GM12878 (cell line): ENCODE results near the gene SPG21. TPM values are rescaled to one million over a fixed set of nuclear protein-coding genes. Genes with fewer than 3 reads are reported as not detected.

Source experiments
- ATAC-seq: fragments of 200-7000 bp; cut with Tn5 transposase; 3 replicates; pipeline ENCODE4 v1.9.1; 2020; ENCODE audit warnings: mild to moderate bottlenecking, moderate library complexity
- BruUV-seq: library from RNA; stranded (reverse); fragments of 400-500 nt; replicated peaks from 2 replicates; lab custom pipeline; 2021; lab: Mats Ljungman, UMichigan
- CTCF ChIA-PET: fragments of 300-600 bp; sonication (Branson Sonifier 250); formaldehyde crosslinking; extraction: SDS; loops from one replicate; lab custom pipeline; 2021; ENCODE audit warnings: inconsistent platforms; lab: Yijun Ruan, JAX
- POLR2A ChIA-PET: fragments of 350-600 bp; formaldehyde crosslinking; extraction: SDS; loops from one replicate; lab custom pipeline; 2021; ENCODE audit warnings: inconsistent platforms; lab: Charles Lee
- RAD21 ChIA-PET: fragments of 300-600 bp; sonication (Branson Sonifier 250); formaldehyde crosslinking; loops from one replicate; lab custom pipeline; 2023; ENCODE audit warnings: antibody characterized with exemption; ENCODE audit not compliant: unreplicated experiment; lab: Charles Lee
- SMC1A ChIA-PET: fragments of 300-600 bp; sonication (Branson Sonifier 250); formaldehyde crosslinking; loops from one replicate; lab custom pipeline; 2023; ENCODE audit not compliant: unreplicated experiment, uncharacterized antibody; lab: Charles Lee
- DNase-seq: peaks from one replicate; pipeline ENCODE4 v3.0.0-alpha.2; 2011; ENCODE audit warnings: low read depth, low spot score
- FAIRE-seq: peaks from 3 replicates; lab custom pipeline; 2011; peaks lifted over from hg19 to GRCh38; lab: Jason Lieb, UNC
- H2AFZ ChIP-seq: 2 replicates; pipeline ENCODE4 v1.6.0; 2011; ENCODE audit warnings: low read depth, low read length, control low read depth; ENCODE audit not compliant: control insufficient read depth
- H3K27ac ChIP-seq: 2 replicates; pipeline ENCODE4 v1.5.1; 2011; ENCODE audit warnings: control low read depth; ENCODE audit not compliant: control insufficient read depth, insufficient read depth
- H3K27me3 ChIP-seq, 2 experiments: replicated peaks in 1 of 2; 2 replicates each; pipeline versions ENCODE4 v1.6.0 to v1.6.1; 2011; ENCODE audit warnings: low read length in 1 of 2; ENCODE audit not compliant: control insufficient read depth in 2 of 2, insufficient read depth in 2 of 2
- H3K36me3 ChIP-seq, 2 experiments: 2 replicates each; pipeline ENCODE4 v1.5.1; 2011; ENCODE audit warnings: low read length in 1 of 2; ENCODE audit not compliant: control insufficient read depth in 2 of 2, insufficient read depth in 2 of 2
- H3K4me1 ChIP-seq: 2 replicates; pipeline ENCODE4 v1.6.1; 2011; ENCODE audit warnings: mild to moderate bottlenecking, low read length, moderate library complexity, mixed read lengths; ENCODE audit not compliant: control insufficient read depth, insufficient read depth
- H3K4me2 ChIP-seq: 2 replicates; pipeline ENCODE4 v1.6.0; 2011; ENCODE audit warnings: control low read depth; ENCODE audit not compliant: control insufficient read depth, insufficient read depth
- H3K4me3 ChIP-seq: fragments of 200-600 bp; sonication (generic); 2 replicates; pipeline ENCODE4 v1.5.1; 2016
- H3K79me2 ChIP-seq: 2 replicates; pipeline ENCODE4 v1.6.0; 2011; ENCODE audit warnings: low read length; ENCODE audit not compliant: control insufficient read depth, insufficient read depth
- H3K9ac ChIP-seq: 2 replicates; pipeline ENCODE4 v1.8.0; 2011; ENCODE audit warnings: low read length, control low read depth, mixed read lengths; ENCODE audit not compliant: control insufficient read depth, insufficient read depth
- H3K9me3 ChIP-seq: replicated peaks from 3 replicates; pipeline ENCODE4 v1.5.1; 2011; ENCODE audit warnings: mild to moderate bottlenecking, low read length; ENCODE audit not compliant: control insufficient read depth, insufficient read depth
- H4K20me1 ChIP-seq: 2 replicates; pipeline ENCODE4 v1.6.0; 2011; ENCODE audit not compliant: control insufficient read depth, insufficient read depth
- ATF7 ChIP-seq: fragments of 450-650 bp; IDR thresholded peaks from 2 replicates; pipeline ENCODE4 v1.6.1; 2016; ENCODE audit warnings: low read depth, mild to moderate bottlenecking
- BMI1 ChIP-seq: fragments of 450-650 bp; IDR thresholded peaks from 2 replicates; pipeline ENCODE4 v1.6.1; 2016; ENCODE audit warnings: mild to moderate bottlenecking, moderate library complexity, borderline replicate concordance
- CHD2 ChIP-seq: IDR thresholded peaks from 2 replicates; pipeline ENCODE4 v1.6.1; 2011; ENCODE audit warnings: low read depth, low read length, improper control_type of control experiment, borderline replicate concordance
- CHD4 ChIP-seq: fragments of 200-600 bp; sonication (generic); IDR thresholded peaks from 2 replicates; pipeline ENCODE4 v1.6.1; 2016; ENCODE audit warnings: mild to moderate bottlenecking
- ELK1 ChIP-seq: IDR thresholded peaks from 2 replicates; pipeline ENCODE4 v1.6.1; 2012; ENCODE audit warnings: low read depth, low read length, improper control_type of control experiment
- ETV6 ChIP-seq, 2 experiments: fragments of 450-650 bp in 1 of 2; IDR thresholded peaks in 1 of 2; conservative IDR thresholded peaks in 1 of 2; 2 replicates each; pipeline ENCODE4 v1.6.1; 2014; ENCODE audit warnings: antibody characterized with exemption in 1 of 2, borderline replicate concordance in 1 of 2, low read depth in 1 of 2, mild to moderate bottlenecking in 1 of 2, moderate library complexity in 1 of 2
- HCFC1 ChIP-seq: fragments of 150-350 bp; IDR thresholded peaks from 2 replicates; pipeline ENCODE4 v1.6.1; 2014; ENCODE audit warnings: low read length
- IRF4 ChIP-seq: IDR thresholded peaks from 2 replicates; pipeline ENCODE4 v1.6.1; 2011; ENCODE audit warnings: low read depth, low read length
- MYB ChIP-seq: fragments of 150-350 bp; IDR thresholded peaks from 2 replicates; pipeline ENCODE4 v1.6.1; 2014; ENCODE audit warnings: mild to moderate bottlenecking, low read depth, low read length, borderline replicate concordance
- MYC ChIP-seq: IDR thresholded peaks from 2 replicates; pipeline ENCODE4 v1.6.1; 2011; ENCODE audit warnings: mild to moderate bottlenecking, low read length, moderate library complexity, inconsistent platforms; ENCODE audit not compliant: insufficient read depth, insufficient replicate concordance, insufficient read length, severe bottlenecking
- NFIC ChIP-seq: IDR thresholded peaks from 2 replicates; pipeline ENCODE4 v1.6.1; 2012; ENCODE audit warnings: low read depth, mild to moderate bottlenecking, inconsistent platforms, low read length, moderate library complexity
- NFYB ChIP-seq: IDR thresholded peaks from 2 replicates; pipeline ENCODE4 v1.6.1; 2011; ENCODE audit warnings: low read depth, mild to moderate bottlenecking, low read length, improper control_type of control experiment, moderate library complexity; ENCODE audit not compliant: insufficient read depth
- NRF1 ChIP-seq: conservative IDR thresholded peaks from 2 replicates; pipeline ENCODE4 v1.6.1; 2011; ENCODE audit warnings: mild to moderate bottlenecking, low read depth, low read length, improper control_type of control experiment
- PAX8 ChIP-seq: fragments of 450-650 bp; IDR thresholded peaks from 2 replicates; pipeline ENCODE4 v1.6.1; 2017; ENCODE audit warnings: mild to moderate bottlenecking, moderate library complexity
- POLR2AphosphoS2 ChIP-seq: IDR thresholded peaks from 2 replicates; pipeline ENCODE4 v1.6.1; 2011; ENCODE audit warnings: low read depth, mild to moderate bottlenecking, low read length, improper control_type of control experiment, moderate library complexity
- POLR2AphosphoS5 ChIP-seq: IDR thresholded peaks from 2 replicates; pipeline ENCODE4 v1.6.1; 2011; ENCODE audit warnings: mild to moderate bottlenecking, low read length, inconsistent platforms
- RUNX3 ChIP-seq: IDR thresholded peaks from 2 replicates; pipeline ENCODE4 v1.6.1; 2012; ENCODE audit warnings: low read length, inconsistent platforms
- WGBS: methylation state at CpG from one replicate; pipeline ENCODE4 v1.1.6; 2016; ENCODE audit warnings: low lambda C conversion rate; ENCODE audit not compliant: insufficient replicate concordance, insufficient coverage; ENCODE audit errors: missing lambda C conversion rate; 5-methylcytosine and 5-hydroxymethylcytosine counted together
- in situ Hi-C: fragments of 300-500 bp; cut with MboI; formaldehyde crosslinking; loops from 9 replicates; pipeline ENCODE4 v1.14.3; 2018; ENCODE audit warnings: mixed read lengths
- intact Hi-C: fragments of 100-400 bp; cut with micrococcal nuclease; formaldehyde crosslinking; loops from one replicate; pipeline ENCODE4 v1.14.2; 2022; ENCODE audit not compliant: unreplicated experiment
- polyA plus RNA-seq, 11 experiments: library from polyadenylated mRNA; depleted of rRNA in 4 of 11; unstranded in 6 of 11; stranded (reverse) in 5 of 11; fragments of >200 nt; fragmentation: Nextera tagmentation in 4 of 11; fragmentation: Illumina TruSeq in 1 of 11; extraction: Ambion mirVana in 4 of 11; extraction: Trizol in 1 of 11; gene quantifications; 1 replicate in 1 of 11; 2 replicates in 10 of 11; pipeline versions ENCODE4 v1.2.1 to v1.2.3, GENCODE V29; 2011 to 2016; ENCODE audit warnings: inconsistent platforms in 2 of 11, missing spikeins in 2 of 11, low read depth in 1 of 11
- total RNA-seq, 4 experiments: library from RNA; depleted of rRNA in 3 of 4; stranded (reverse); fragments of >200 nt in 3 of 4; fragmentation: Illumina TruSeq in 1 of 4; extraction: Trizol in 1 of 4; gene quantifications; 2 replicates each; pipeline versions ENCODE4 v1.2.1 to v1.2.3, GENCODE V29; 2013 to 2021
- TF ChIP-seq, protein P1 (sequence below): IDR thresholded peaks from 2 replicates; pipeline ENCODE4 v1.6.1; 2012; ENCODE audit warnings: low read length, inconsistent platforms

Gene SPG21
- total and polyA plus RNA-seq, 10 of the 15 experiments (the other 5 are each of a cell fraction or from before 2014, with no cell fraction given): 25.5 to 116 (median 68.0) TPM

DNA sequence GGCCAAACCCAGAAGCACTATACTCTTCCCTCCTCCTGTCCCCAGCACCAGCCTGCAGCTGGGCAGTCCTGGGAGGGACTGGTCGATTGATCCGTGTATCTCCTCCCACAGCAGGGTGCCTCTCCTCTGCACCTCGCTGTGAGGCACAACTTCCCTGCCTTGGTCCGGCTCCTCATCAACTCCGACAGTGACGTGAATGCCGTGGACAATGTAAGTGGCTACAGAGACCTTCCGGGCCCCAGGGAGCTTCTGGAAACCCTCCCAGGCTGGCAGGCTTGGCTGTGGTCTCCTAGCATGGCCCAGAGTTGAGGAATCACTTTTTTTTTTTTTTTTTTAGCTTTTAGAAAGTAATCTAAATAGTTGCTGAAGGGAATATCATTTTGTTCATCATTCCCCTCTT lies 47.4 kb downstream of the SPG21 start:
- no peak for DNase-seq
- H3K9ac ChIP-seq: no peak overlapping the region
- in situ Hi-C loops: no loop called here
- TF ChIP-seq ELK1 (no peak), NFYB (no peak), PAX8 (no peak), NFIC (no peak), MYC (no peak), POLR2AphosphoS2 (no peak), ETV6 (conservative IDR thresholded peaks at IDR 0.05 in 1 of 2, IDR thresholded peaks at IDR 0.05 in 1 of 2; ENCODE audit: borderline replicate concordance in 1 of 2, low read depth in 1 of 2) (no peak), CHD4 (no peak), NRF1 (no peak), CHD2 (no peak), POLR2AphosphoS5 (no peak), RUNX3 (no peak), IRF4 (no peak), BMI1 (no peak), MYB (no peak), ATF7 (no peak), HCFC1 (no peak)
- TF ChIP-seq, protein P1, sequence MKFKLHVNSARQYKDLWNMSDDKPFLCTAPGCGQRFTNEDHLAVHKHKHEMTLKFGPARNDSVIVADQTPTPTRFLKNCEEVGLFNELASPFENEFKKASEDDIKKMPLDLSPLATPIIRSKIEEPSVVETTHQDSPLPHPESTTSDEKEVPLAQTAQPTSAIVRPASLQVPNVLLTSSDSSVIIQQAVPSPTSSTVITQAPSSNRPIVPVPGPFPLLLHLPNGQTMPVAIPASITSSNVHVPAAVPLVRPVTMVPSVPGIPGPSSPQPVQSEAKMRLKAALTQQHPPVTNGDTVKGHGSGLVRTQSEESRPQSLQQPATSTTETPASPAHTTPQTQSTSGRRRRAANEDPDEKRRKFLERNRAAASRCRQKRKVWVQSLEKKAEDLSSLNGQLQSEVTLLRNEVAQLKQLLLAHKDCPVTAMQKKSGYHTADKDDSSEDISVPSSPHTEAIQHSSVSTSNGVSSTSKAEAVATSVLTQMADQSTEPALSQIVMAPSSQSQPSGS: no peak
- TF ChIP-seq, all 136 proteins: peak for 0
- Histone ChIP-seq H2AFZ (no peak overlapping the region), H4K20me1 (no peaks in the 10 kb centered on the region), H3K79me2 (no peaks in the 10 kb centered on the region), H3K4me1 (no peaks in the 10 kb centered on the region), H3K36me3 (no peaks in the 10 kb centered on the region), H3K27ac (no peak overlapping the region), H3K4me2 (no peak overlapping the region), H3K9me3 (no peaks in the 10 kb centered on the region), H3K4me3 (no peak overlapping the region), H3K27me3 (no peaks in the 10 kb centered on the region)
- ChIA-PET POLR2A (interaction anchor here (1.5 kb wide), 1 partner anchor 10 kb away, joined by 6 read pairs; no protein-coding TSS in a partner anchor), RAD21 (interaction anchor here (0.8 kb wide), 1 partner anchor 12 kb away, joined by 3 read pairs; no protein-coding TSS in a partner anchor), SMC1A (interaction anchor here (0.6 kb wide), 1 partner anchor 37 kb away, joined by 3 read pairs; no protein-coding TSS in a partner anchor), CTCF (interaction anchor here (1.0 to 1.6 kb wide), 2 partner anchors 133 to 257 kb away, joined by 3 to 6 read pairs; no protein-coding TSS in a partner anchor)
- no peak for FAIRE-seq
- no peak for ATAC-seq
- 75% methylated on average over 8 of the region's 8 CpGs for WGBS
- intact Hi-C loops: no loop called here
- no TSS peak for BruUV-seq
